Measurements from ENCODE around the gene CENPW.

CENPW gene

GRCh38 chr6:126376682-126377081 is 36.8 kb downstream of the CENPW start:
- TF ChIP-seq, protein P1, sequence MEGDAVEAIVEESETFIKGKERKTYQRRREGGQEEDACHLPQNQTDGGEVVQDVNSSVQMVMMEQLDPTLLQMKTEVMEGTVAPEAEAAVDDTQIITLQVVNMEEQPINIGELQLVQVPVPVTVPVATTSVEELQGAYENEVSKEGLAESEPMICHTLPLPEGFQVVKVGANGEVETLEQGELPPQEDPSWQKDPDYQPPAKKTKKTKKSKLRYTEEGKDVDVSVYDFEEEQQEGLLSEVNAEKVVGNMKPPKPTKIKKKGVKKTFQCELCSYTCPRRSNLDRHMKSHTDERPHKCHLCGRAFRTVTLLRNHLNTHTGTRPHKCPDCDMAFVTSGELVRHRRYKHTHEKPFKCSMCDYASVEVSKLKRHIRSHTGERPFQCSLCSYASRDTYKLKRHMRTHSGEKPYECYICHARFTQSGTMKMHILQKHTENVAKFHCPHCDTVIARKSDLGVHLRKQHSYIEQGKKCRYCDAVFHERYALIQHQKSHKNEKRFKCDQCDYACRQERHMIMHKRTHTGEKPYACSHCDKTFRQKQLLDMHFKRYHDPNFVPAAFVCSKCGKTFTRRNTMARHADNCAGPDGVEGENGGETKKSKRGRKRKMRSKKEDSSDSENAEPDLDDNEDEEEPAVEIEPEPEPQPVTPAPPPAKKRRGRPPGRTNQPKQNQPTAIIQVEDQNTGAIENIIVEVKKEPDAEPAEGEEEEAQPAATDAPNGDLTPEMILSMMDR (IDR thresholded peaks at IDR 0.05; ENCODE audit: insufficient read depth, low read length, missing control alignments) = no peak
- no peak overlapping the region for H3K4me3 ChIP-seq (ENCODE audit: low read depth, low read length)
- CTCF ChIA-PET = no interaction called here
- POLR2A ChIA-PET = no interaction called here
- no peak for DNase-seq (ENCODE audit: low read depth, low spot score)

GRCh38 chr6:126377594-126378153 is 37.8 kb downstream of the CENPW start:
- TF ChIP-seq, protein P1 (IDR thresholded peaks at IDR 0.05; ENCODE audit: insufficient read depth, low read length, missing control alignments) = no peak
- DNase-seq (ENCODE audit: low read depth, low spot score) = no peak
- CTCF ChIA-PET = no interaction called here
- POLR2A ChIA-PET = no interaction called here
- no peak overlapping the region for H3K4me3 ChIP-seq (ENCODE audit: low read depth, low read length)

GRCh38 chr6:126380072-126380583 is 40.2 kb downstream of the CENPW start:
- CTCF ChIA-PET = interaction anchor here (0.6 to 0.9 kb wide), 2 partner anchors 19 to 170 kb away, joined by 3 to 5 read pairs; no protein-coding TSS in a partner anchor
- no peak overlapping the region for H3K4me3 ChIP-seq (ENCODE audit: low read depth, low read length)
- POLR2A ChIA-PET = no interaction called here
- TF ChIP-seq, protein P1 (IDR thresholded peaks at IDR 0.05; ENCODE audit: insufficient read depth, low read length, missing control alignments) = no peak
- no peak for DNase-seq (ENCODE audit: low read depth, low spot score)

- TF ChIP-seq, protein P1 (IDR thresholded peaks at IDR 0.05; ENCODE audit: insufficient read depth, low read length, missing control alignments) = no peak
- DNase-seq (ENCODE audit: low read depth, low spot score) = no peak
- H3K4me3 ChIP-seq (ENCODE audit: low read depth, low read length) = no peak overlapping the region
- ChIA-PET POLR2A (no interaction called here), CTCF (no interaction called here)
Observed at GRCh38 chr6:126381498-126381897, 41.6 kb downstream of the CENPW start.

DNA sequence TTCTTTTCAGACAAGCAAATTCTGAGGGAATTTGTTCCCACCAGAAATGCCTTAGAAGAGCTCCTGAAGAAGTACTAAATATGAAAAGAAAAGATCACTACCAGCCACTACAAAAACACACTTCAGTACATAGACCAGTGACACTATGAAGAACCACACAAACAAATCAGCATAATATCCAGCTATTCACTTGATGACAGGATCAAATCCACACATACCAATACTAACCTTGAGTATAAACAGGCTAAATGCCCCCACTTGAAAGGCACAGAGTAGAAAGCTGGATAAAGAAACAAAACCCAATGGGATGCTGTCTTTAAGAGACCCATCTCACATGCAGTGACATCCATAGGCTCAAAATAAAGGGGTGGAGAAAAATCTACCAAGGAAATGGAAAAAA is 43.3 kb downstream of the CENPW start:
- DNase-seq (ENCODE audit: low read depth, low spot score) = no peak
- TF ChIP-seq, protein P1 (IDR thresholded peaks at IDR 0.05; ENCODE audit: insufficient read depth, low read length, missing control alignments) = no peak
- CTCF ChIA-PET = no interaction called here
- POLR2A ChIA-PET = no interaction called here
- no peak overlapping the region for H3K4me3 ChIP-seq (ENCODE audit: low read depth, low read length)

GRCh38 chr6:126385536-126385935 is 45.6 kb downstream of the CENPW start:
- no peak for DNase-seq (ENCODE audit: low read depth, low spot score)
- ChIA-PET POLR2A (no interaction called here), CTCF (no interaction called here)
- TF ChIP-seq, protein P1 (IDR thresholded peaks at IDR 0.05; ENCODE audit: insufficient read depth, low read length, missing control alignments) = no peak
- no peak overlapping the region for H3K4me3 ChIP-seq (ENCODE audit: low read depth, low read length)
